ENCODE data around the gene GABRP. TPM values are rescaled to one million over a fixed set of nuclear protein-coding genes. Genes with fewer than 3 reads are reported as not detected.

Gene GABRP
- polyA plus RNA-seq, 2 of the 4 experiments (the other 2 are of a cell fraction), result not detected

DNA sequence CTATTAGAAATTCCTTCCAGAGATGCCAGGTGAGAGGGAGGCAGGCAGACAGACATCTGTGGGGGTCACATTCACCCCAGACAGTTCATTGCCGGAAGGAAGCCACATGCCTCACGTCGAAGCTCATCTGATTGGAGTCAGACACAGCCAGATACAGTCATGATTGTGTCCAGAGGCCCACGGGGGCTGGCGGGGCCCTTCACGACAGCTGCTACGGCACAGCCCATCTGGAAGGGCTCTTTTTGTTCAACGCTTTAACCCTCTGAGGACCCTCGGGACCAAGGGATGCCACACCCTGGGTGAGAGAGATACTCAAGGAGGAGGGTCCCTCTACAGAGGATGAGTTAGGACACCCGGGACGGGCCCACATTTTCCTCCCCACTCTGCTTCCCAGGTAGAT lies 31.9 kb upstream of the GABRP start:
- no peak overlapping the region for H3K27ac ChIP-seq
- no peak for DNase-seq (ENCODE audit: low read depth in 1 of 2, low spot score in 1 of 2)
- H3K4me2 ChIP-seq, result no peak overlapping the region
- no peak overlapping the region for H3K4me3 ChIP-seq
- TF ChIP-seq KDM1A (IDR thresholded peaks at IDR 0.05; ENCODE audit: low read depth), result no peak
- TF ChIP-seq KDM5A (IDR thresholded peaks at IDR 0.05), result no peak
- no peak for TF ChIP-seq HMGXB4 (CRISPR knock-in tag; IDR thresholded peaks at IDR 0.05; ENCODE audit: borderline replicate concordance)
- no peak for TF ChIP-seq RFX5 (IDR thresholded peaks at IDR 0.05)
- no peak for TF ChIP-seq FOSL2 (IDR thresholded peaks at IDR 0.05)
- TF ChIP-seq FOSL2 (CRISPR knock-in tag; IDR thresholded peaks at IDR 0.05), result no peak
- TF ChIP-seq HOXB5 (CRISPR knock-in tag; IDR thresholded peaks at IDR 0.05), result no peak
- TF ChIP-seq HES2 (IDR thresholded peaks at IDR 0.05), result no peak
- no peak for TF ChIP-seq ZC3H11A (IDR thresholded peaks at IDR 0.05)
- TF ChIP-seq MAFK (IDR thresholded peaks at IDR 0.05; ENCODE audit: partially characterized antibody), result no peak
- TF ChIP-seq POLR2A (IDR thresholded peaks at IDR 0.05; ENCODE audit: low read length), result no peak
- TF ChIP-seq NFE2L2 (conservative IDR thresholded peaks at IDR 0.05; ENCODE audit: low read length), result no peak
- no peak for TF ChIP-seq HDAC2 (IDR thresholded peaks at IDR 0.05)
- no peak for TF ChIP-seq JUNB (IDR thresholded peaks at IDR 0.05)
- no peak for TF ChIP-seq CHD4 (IDR thresholded peaks at IDR 0.05; ENCODE audit: borderline replicate concordance)
- TF ChIP-seq RCOR1 (IDR thresholded peaks at IDR 0.05; ENCODE audit: low read depth, low read length), result no peak
- no peak for TF ChIP-seq EHMT2 (IDR thresholded peaks at IDR 0.05; ENCODE audit: low read depth)
- TF ChIP-seq, protein P1, sequence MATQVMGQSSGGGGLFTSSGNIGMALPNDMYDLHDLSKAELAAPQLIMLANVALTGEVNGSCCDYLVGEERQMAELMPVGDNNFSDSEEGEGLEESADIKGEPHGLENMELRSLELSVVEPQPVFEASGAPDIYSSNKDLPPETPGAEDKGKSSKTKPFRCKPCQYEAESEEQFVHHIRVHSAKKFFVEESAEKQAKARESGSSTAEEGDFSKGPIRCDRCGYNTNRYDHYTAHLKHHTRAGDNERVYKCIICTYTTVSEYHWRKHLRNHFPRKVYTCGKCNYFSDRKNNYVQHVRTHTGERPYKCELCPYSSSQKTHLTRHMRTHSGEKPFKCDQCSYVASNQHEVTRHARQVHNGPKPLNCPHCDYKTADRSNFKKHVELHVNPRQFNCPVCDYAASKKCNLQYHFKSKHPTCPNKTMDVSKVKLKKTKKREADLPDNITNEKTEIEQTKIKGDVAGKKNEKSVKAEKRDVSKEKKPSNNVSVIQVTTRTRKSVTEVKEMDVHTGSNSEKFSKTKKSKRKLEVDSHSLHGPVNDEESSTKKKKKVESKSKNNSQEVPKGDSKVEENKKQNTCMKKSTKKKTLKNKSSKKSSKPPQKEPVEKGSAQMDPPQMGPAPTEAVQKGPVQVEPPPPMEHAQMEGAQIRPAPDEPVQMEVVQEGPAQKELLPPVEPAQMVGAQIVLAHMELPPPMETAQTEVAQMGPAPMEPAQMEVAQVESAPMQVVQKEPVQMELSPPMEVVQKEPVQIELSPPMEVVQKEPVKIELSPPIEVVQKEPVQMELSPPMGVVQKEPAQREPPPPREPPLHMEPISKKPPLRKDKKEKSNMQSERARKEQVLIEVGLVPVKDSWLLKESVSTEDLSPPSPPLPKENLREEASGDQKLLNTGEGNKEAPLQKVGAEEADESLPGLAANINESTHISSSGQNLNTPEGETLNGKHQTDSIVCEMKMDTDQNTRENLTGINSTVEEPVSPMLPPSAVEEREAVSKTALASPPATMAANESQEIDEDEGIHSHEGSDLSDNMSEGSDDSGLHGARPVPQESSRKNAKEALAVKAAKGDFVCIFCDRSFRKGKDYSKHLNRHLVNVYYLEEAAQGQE (IDR thresholded peaks at IDR 0.05), result no peak
- no peak for TF ChIP-seq PHF8 (IDR thresholded peaks at IDR 0.05; ENCODE audit: borderline replicate concordance, low read depth)
- 61% methylated on average over 11 of the region's 11 CpGs for WGBS (ENCODE audit: missing lambda C conversion rate)
- CTCF ChIA-PET, result interaction anchor here (0.6 to 10.7 kb wide), 2 partner anchors 41 to 255 kb away, joined by 3 to 240 read pairs; no protein-coding TSS in a partner anchor
- FAIRE-seq, result no peak
- POLR2A ChIA-PET, result no interaction called here
- peaks cover 7% of the 10 kb centered on the region for H3K4me1 ChIP-seq
- no peaks in the 10 kb centered on the region for H3K9me3 ChIP-seq
- ATAC-seq, result no peak

- FAIRE-seq (no peak), DNase-seq (ENCODE audit: low read depth in 1 of 2, low spot score in 1 of 2) (no peak), ATAC-seq (no peak)
- TF ChIP-seq, protein P2, sequence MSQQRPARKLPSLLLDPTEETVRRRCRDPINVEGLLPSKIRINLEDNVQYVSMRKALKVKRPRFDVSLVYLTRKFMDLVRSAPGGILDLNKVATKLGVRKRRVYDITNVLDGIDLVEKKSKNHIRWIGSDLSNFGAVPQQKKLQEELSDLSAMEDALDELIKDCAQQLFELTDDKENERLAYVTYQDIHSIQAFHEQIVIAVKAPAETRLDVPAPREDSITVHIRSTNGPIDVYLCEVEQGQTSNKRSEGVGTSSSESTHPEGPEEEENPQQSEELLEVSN (IDR thresholded peaks at IDR 0.05; ENCODE audit: borderline replicate concordance, low read depth), result no peak
- TF ChIP-seq PHF8 (IDR thresholded peaks at IDR 0.05; ENCODE audit: borderline replicate concordance, low read depth), result no peak
- TF ChIP-seq ZNF302 (CRISPR knock-in tag; IDR thresholded peaks at IDR 0.05), result no peak
- TF ChIP-seq, protein P1 (IDR thresholded peaks at IDR 0.05), result no peak
- no peak for TF ChIP-seq ESRRA (IDR thresholded peaks at IDR 0.05; ENCODE audit: borderline replicate concordance, low read length)
- TF ChIP-seq EP300 (IDR thresholded peaks at IDR 0.05), result no peak
- no peak for TF ChIP-seq JUNB (IDR thresholded peaks at IDR 0.05)
- TF ChIP-seq HES2 (IDR thresholded peaks at IDR 0.05), result no peak
- no peak for TF ChIP-seq MAZ (IDR thresholded peaks at IDR 0.05; ENCODE audit: borderline replicate concordance, low read depth, low read length)
- TF ChIP-seq KDM1A (IDR thresholded peaks at IDR 0.05; ENCODE audit: low read depth), result no peak
- TF ChIP-seq NFE2L2 (conservative IDR thresholded peaks at IDR 0.05; ENCODE audit: low read length), result no peak
- TF ChIP-seq RCOR1 (IDR thresholded peaks at IDR 0.05; ENCODE audit: low read depth, low read length), result no peak
- TF ChIP-seq ZSCAN20 (CRISPR knock-in tag; IDR thresholded peaks at IDR 0.05), result no peak
- no peak for TF ChIP-seq BHLHE40 (IDR thresholded peaks at IDR 0.05; ENCODE audit: low read depth, low read length)
- POLR2A ChIA-PET, result no interaction called here
- H3K4me3 ChIP-seq, result no peak overlapping the region
- CTCF ChIA-PET, result interaction anchor here (0.9 to 10.7 kb wide), 2 partner anchors 40 to 474 kb away, joined by 3 to 240 read pairs; no protein-coding TSS in a partner anchor
- peaks cover 16% of the 10 kb centered on the region for H3K4me1 ChIP-seq
- H3K9me3 ChIP-seq, result no peaks in the 10 kb centered on the region
- H3K4me2 ChIP-seq, result no peak overlapping the region
- no peak overlapping the region for H3K27ac ChIP-seq
- WGBS (ENCODE audit: missing lambda C conversion rate), result 39% methylated on average over 9 of the region's 10 CpGs
Measured at GRCh38 chr5:170752257-170753215, 31.0 kb upstream of the GABRP start.
